ENCODE results near the gene CCDC178. TPM values are rescaled to one million over a fixed set of nuclear protein-coding genes. Genes with fewer than 3 reads are reported as not detected.

The CCDC178 gene
- total and polyA plus RNA-seq, 12 donors: 0.13 to 6.5 (median 0.87) TPM; not detected in 5

DNA sequence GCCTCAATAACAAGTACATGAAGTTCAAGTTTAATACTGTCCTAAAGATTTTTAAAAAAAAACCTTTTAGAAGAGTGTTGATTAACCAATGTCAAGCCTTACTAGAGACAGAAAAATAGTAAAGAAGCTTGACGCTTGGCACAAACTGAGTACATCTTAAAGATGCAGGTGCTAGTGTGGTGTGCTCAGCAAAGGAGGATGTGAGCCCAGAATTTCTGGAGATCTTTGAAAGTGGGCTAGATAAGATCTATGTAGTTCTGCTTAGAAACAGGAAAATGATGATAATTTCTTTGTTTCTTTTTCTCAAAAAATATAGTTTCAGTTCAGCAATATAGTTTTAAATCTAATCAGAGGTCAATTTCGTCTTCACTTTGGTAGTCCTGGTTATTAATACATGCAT, 549.4 kb downstream of the CCDC178 start:
- H3K4me1 ChIP-seq (replicated peaks in 1 of 2): no peaks in the 10 kb centered on the region
- TF ChIP-seq POLR2A (IDR thresholded peaks at IDR 0.05): no peak
- TF ChIP-seq, protein P1, sequence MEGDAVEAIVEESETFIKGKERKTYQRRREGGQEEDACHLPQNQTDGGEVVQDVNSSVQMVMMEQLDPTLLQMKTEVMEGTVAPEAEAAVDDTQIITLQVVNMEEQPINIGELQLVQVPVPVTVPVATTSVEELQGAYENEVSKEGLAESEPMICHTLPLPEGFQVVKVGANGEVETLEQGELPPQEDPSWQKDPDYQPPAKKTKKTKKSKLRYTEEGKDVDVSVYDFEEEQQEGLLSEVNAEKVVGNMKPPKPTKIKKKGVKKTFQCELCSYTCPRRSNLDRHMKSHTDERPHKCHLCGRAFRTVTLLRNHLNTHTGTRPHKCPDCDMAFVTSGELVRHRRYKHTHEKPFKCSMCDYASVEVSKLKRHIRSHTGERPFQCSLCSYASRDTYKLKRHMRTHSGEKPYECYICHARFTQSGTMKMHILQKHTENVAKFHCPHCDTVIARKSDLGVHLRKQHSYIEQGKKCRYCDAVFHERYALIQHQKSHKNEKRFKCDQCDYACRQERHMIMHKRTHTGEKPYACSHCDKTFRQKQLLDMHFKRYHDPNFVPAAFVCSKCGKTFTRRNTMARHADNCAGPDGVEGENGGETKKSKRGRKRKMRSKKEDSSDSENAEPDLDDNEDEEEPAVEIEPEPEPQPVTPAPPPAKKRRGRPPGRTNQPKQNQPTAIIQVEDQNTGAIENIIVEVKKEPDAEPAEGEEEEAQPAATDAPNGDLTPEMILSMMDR (IDR thresholded peaks at IDR 0.05): no peak
- no peak overlapping the region for H3K4me3 ChIP-seq
- H3K36me3 ChIP-seq (replicated peaks in 1 of 2): no peaks in the 10 kb centered on the region
- WGBS, 4 donors: 71 to 84% (median 81%) methylated on average over 2 of the region's 2 CpGs
- H3K27ac ChIP-seq: no peak overlapping the region
- no peaks in the 10 kb centered on the region for H3K9me3 ChIP-seq (replicated peaks in 1 of 3)
- intact Hi-C loops (cut with DNase I): no loop called here
- no peak for DNase-seq
- no peaks in the 10 kb centered on the region for H3K27me3 ChIP-seq

DNA sequence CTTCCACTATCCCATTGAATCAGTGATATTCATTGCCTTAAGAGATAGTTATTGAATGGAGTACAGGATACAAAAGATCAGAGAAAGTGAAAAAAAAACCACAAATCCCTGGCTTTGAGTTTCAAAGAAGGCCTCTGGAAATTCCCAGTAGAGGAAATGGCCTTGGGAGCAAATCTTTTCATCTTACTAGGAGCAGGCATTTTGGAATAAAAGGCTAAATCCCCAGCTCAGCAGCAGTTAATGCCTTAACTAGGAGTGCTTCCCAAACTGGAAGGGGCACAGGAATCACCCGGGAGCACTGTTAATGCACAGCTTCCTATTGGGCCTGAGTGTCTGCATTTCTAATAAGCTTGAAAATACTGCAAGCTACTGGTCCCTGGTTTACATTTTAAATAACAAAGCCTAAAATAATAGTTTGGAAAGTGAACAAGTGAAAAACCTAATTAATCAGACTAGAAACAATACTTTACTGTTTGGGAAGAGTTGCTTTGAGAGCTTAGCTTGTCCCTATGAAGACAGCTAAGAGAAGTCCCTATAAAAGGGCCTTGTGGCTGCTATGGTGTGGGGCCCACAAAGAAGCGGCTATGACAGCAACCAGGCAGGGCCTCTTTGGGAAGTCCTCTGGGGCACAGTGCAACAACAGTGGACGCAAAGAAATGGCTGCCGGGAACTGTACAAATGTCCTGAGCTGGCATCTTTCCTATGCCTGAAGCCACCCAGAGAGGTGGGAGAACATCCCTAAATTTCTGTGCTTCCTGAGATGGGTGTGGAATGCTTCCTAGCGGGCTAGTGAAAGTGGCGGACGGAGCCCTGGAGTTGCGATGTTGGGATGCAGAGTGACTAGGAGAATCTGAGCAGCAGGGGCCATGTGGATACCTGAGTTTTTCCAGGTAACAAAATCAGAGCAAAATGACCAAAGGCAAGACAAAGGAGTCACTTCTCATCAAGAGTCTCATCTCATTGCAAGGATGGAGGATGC, 550.6 kb downstream of the CCDC178 start:
- no peaks in the 10 kb centered on the region for H3K36me3 ChIP-seq (replicated peaks in 1 of 2)
- intact Hi-C loops (cut with DNase I): no loop called here
- 89 to 94% (median 90%) methylated on average over 8 of the region's 8 CpGs for WGBS, 4 donors
- no peak for DNase-seq
- no peak for TF ChIP-seq POLR2A (IDR thresholded peaks at IDR 0.05)
- TF ChIP-seq, protein P1 (IDR thresholded peaks at IDR 0.05): no peak
- no peak overlapping the region for H3K4me3 ChIP-seq
- H3K4me1 ChIP-seq (replicated peaks in 1 of 2): no peaks in the 10 kb centered on the region
- no peaks in the 10 kb centered on the region for H3K9me3 ChIP-seq (replicated peaks in 1 of 3)
- H3K27ac ChIP-seq: no peak overlapping the region
- H3K27me3 ChIP-seq: no peaks in the 10 kb centered on the region

DNA sequence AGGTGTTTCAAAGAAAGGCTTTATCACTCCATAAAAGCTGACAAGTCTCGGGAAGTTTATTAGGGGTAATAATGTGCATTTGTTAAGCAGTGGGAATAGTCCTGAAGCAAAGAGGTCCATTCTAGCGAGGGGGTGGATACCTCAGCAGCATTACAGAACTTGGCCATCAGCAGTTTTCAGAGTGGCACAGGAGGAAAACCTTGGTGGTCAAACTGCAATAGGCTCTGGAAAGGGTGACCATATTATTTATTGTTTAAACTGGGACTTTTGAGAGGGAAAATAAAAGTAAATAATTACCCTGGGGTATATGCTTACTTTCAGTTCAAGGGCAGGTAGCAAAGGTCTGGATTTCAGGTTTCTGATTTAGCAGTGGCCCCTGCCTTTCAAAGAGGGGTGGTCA, 552.2 kb downstream of the CCDC178 start:
- no peak overlapping the region for H3K27ac ChIP-seq
- H3K36me3 ChIP-seq (replicated peaks in 1 of 2): no peaks in the 10 kb centered on the region
- TF ChIP-seq POLR2A (IDR thresholded peaks at IDR 0.05): no peak
- TF ChIP-seq, protein P1 (IDR thresholded peaks at IDR 0.05): no peak
- intact Hi-C loops (cut with DNase I): no loop called here
- WGBS, 4 donors: 73 to 88% (median 81%) methylated on average over 2 of the region's 2 CpGs
- H3K9me3 ChIP-seq (replicated peaks in 1 of 3): no peaks in the 10 kb centered on the region
- H3K4me1 ChIP-seq (replicated peaks in 1 of 2): no peaks in the 10 kb centered on the region
- H3K4me3 ChIP-seq: no peak overlapping the region
- H3K27me3 ChIP-seq: no peaks in the 10 kb centered on the region
- no peak for DNase-seq

Other genes with a start within 250 kb of the CCDC178 start
- gene ASXL3, start 137.5 kb upstream of the CCDC178 start, total RNA-seq: 1 to 10 TPM in 1 of 9 donors, under 1 TPM in 8; 0.06 to 3.9 (median 0.38) TPM
- gene ASXL3, start 137.5 kb upstream of the CCDC178 start, polyA plus RNA-seq: under 1 TPM; 0.07 to 0.16 (median 0.15) TPM

All from adrenal gland (tissue), 12 donors.